Measurements from ENCODE around the gene ALDH3B2.
A peak's percentile ranks its signal among the peaks of the same experiment; 100 is the strongest.

The ALDH3B2 gene

DNA sequence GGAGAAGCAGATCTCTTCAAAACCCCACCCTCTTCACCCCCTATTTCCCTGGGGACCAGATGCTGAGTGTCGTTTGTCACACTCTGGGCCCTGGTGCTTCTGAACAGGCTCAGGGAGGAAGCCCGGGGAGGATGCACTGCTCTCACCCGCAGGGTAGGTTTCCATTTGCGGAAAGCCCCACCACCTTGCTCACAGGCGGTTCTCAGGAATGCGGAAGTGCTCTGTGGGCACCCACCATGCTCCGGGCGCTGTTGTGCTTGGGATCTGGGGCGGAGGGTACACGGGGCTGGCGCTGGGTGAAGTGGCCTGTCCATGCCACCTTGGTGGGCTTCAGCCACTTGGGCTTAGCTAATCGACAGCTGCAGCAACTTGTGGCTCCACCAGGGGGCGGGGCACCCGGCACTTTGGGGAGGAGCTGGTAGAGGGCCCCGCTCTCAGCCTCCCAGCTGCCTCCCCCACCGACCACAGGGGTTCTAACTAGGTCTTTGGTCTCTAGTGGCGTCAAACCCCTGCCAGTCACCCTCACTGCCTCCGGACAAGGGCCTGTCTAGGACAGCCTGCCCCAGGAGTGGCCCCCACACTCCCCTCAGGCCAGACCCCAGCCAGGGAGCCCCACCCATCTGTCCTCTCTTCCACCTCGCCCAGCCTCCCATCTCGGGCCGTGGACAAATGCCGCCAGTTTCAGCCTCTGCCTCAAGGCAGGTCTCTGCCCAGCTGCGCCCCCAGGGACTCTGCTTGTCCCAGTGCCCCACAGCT lies 60.3 kb downstream of the ALDH3B2 start:
- TF ChIP-seq, protein P1, sequence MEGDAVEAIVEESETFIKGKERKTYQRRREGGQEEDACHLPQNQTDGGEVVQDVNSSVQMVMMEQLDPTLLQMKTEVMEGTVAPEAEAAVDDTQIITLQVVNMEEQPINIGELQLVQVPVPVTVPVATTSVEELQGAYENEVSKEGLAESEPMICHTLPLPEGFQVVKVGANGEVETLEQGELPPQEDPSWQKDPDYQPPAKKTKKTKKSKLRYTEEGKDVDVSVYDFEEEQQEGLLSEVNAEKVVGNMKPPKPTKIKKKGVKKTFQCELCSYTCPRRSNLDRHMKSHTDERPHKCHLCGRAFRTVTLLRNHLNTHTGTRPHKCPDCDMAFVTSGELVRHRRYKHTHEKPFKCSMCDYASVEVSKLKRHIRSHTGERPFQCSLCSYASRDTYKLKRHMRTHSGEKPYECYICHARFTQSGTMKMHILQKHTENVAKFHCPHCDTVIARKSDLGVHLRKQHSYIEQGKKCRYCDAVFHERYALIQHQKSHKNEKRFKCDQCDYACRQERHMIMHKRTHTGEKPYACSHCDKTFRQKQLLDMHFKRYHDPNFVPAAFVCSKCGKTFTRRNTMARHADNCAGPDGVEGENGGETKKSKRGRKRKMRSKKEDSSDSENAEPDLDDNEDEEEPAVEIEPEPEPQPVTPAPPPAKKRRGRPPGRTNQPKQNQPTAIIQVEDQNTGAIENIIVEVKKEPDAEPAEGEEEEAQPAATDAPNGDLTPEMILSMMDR (IDR thresholded peaks at IDR 0.05; ENCODE audit: low read depth, low read length, missing control alignments) = peak; percentile 51
- H3K4me3 ChIP-seq (ENCODE audit: low read depth, low read length) = peak overlapping the region; percentile 29
- DNase-seq (ENCODE audit: low read depth) = peak; percentile 90

DNA sequence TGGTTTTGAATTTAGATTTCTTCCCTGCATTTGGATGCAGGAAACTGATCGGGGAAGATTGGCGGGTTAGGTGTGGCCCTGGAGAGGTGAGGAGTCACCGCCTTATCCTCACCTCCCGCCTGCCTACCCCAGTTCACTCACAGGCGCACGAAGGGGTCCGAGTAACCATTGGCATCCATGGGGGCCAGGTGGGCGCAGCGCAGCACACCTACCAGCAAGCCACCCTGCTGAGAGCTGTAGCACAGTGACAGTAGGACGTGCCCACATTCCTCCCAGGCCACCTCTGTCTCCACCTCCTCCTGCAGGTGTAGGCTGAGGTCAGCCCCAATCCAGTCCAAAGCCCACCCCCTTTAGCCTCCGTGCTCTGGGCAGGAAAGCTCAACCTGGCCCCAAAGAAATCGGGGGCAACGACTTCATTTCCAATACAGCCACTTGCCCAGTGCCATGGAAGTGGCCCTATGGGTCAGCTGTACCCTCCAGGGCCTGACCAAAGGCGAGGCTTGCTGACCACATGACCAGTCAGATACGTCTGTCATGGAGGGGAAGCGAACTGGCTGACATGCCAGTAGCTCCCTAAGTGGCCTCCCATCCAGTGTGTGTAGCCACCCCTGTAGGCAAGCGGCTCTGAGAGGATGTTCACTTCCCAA lies 61.0 kb downstream of the ALDH3B2 start:
- TF ChIP-seq, protein P1 (IDR thresholded peaks at IDR 0.05; ENCODE audit: low read depth, low read length, missing control alignments) = no peak
- no peak overlapping the region; the same call in 1 of the 2 replicates for H3K4me3 ChIP-seq (ENCODE audit: low read depth, low read length)
- DNase-seq (ENCODE audit: low read depth) = no peak

- no peak for DNase-seq (ENCODE audit: low read depth)
- TF ChIP-seq, protein P1 (IDR thresholded peaks at IDR 0.05; ENCODE audit: low read depth, low read length, missing control alignments) = no peak
- H3K4me3 ChIP-seq (ENCODE audit: low read depth, low read length) = no peak overlapping the region
These were observed 61.7 kb downstream of the ALDH3B2 start for GRCh38 chr11:67612751-67613150.
